HG03460 (cell line): ENCODE results near the gene CD163L1.
"Not testable (repeated sequence)": the region's sequence is repeated elsewhere in the genome, so short reads cannot be mapped to it uniquely, and the experiment has no call there.

Source experiments
- ATAC-seq: cut with Tn5 transposase; IDR thresholded peaks from one replicate; pipeline ENCODE4 v1.9.1; 2021; ENCODE audit not compliant: unreplicated experiment

The CD163L1 gene

GRCh38 chr12:7337790-7338189, 106.2 kb downstream of the CD163L1 start:
- ATAC-seq: not testable (repeated sequence)

GRCh38 chr12:7327918-7328317, 116.0 kb downstream of the CD163L1 start:
- no peak for ATAC-seq

- ATAC-seq: no peak
Observed at GRCh38 chr12:7324176-7324575, 119.8 kb downstream of the CD163L1 start.

- no peak for ATAC-seq
Observed at GRCh38 chr12:7322599-7322998, 121.4 kb downstream of the CD163L1 start.

GRCh38 chr12:7321624-7322023, 122.3 kb downstream of the CD163L1 start:
- ATAC-seq: no peak

GRCh38 chr12:7319930-7320329, 124.0 kb downstream of the CD163L1 start:
- ATAC-seq: no peak

GRCh38 chr12:7310070-7310469, 133.9 kb downstream of the CD163L1 start:
- no peak for ATAC-seq
